NCI-H2171 treated with DMSO at 0.1 percent for 48 hours (cell line): ENCODE measurements around the gene COG2.
"Not testable (repeated sequence)": the region's sequence is repeated elsewhere in the genome, so short reads cannot be mapped to it uniquely, and the experiment has no call there.

ENCODE experiments used
- DNase-seq: peaks from one replicate; lab custom pipeline; 2025; lab: John Stamatoyannopoulos, UW

Gene COG2

GRCh38 chr1:230642263-230642959, at the start of gene COG2:
Gene COG2 (plus strand): TSS chr1:230642481. CDS start chr1:230642607, 126 bp downstream.
- DNase-seq = peak; percentile 91

- DNase-seq = no peak
These were observed 49.4 kb upstream of the COG2 start for GRCh38 chr1:230592848-230593414.

- no peak for DNase-seq
These were observed 48.0 kb upstream of the COG2 start for GRCh38 chr1:230594214-230594773.

- no peak for DNase-seq
These were observed 47.1 kb upstream of the COG2 start for GRCh38 chr1:230595181-230595580.

GRCh38 chr1:230596306-230596705, 46.0 kb upstream of the COG2 start:
- DNase-seq = no peak

GRCh38 chr1:230598745-230599144, 43.5 kb upstream of the COG2 start:
- no peak for DNase-seq

- no peak for DNase-seq
These were observed 42.2 kb upstream of the COG2 start for GRCh38 chr1:230599926-230600656.

- DNase-seq = not testable (repeated sequence)
These were observed 41.5 kb upstream of the COG2 start for GRCh38 chr1:230600657-230601400.

- no peak for DNase-seq
These were observed 33.1 kb upstream of the COG2 start for GRCh38 chr1:230609208-230609607.

- DNase-seq = no peak
These were observed 31.7 kb upstream of the COG2 start for GRCh38 chr1:230610589-230610988.

GRCh38 chr1:230611128-230611877, 31.0 kb upstream of the COG2 start:
- DNase-seq = peak; percentile 70

GRCh38 chr1:230611878-230612235, 30.4 kb upstream of the COG2 start:
- DNase-seq = no peak

- DNase-seq = no peak
These were observed 29.6 kb upstream of the COG2 start for GRCh38 chr1:230612651-230613050.

- no peak for DNase-seq
These were observed 28.2 kb upstream of the COG2 start for GRCh38 chr1:230614121-230614520.

- DNase-seq = no peak
These were observed 23.7 kb upstream of the COG2 start for GRCh38 chr1:230618537-230618936.

- DNase-seq = no peak
These were observed 21.5 kb upstream of the COG2 start for GRCh38 chr1:230620649-230621323.

- DNase-seq = peak; percentile 48
These were observed 20.8 kb upstream of the COG2 start for GRCh38 chr1:230621324-230622030.

- no peak for DNase-seq
These were observed 20.1 kb upstream of the COG2 start for GRCh38 chr1:230622151-230622550.

- no peak for DNase-seq
These were observed 18.1 kb upstream of the COG2 start for GRCh38 chr1:230624097-230624713.

- DNase-seq = no peak
These were observed 16.0 kb upstream of the COG2 start for GRCh38 chr1:230626232-230626631.
